ENCODE measurements around the gene TNFRSF18. TPM values are rescaled to one million over a fixed set of nuclear protein-coding genes. Genes with fewer than 3 reads are reported as not detected.
"Not testable (repeated sequence)": the region's sequence is repeated elsewhere in the genome, so short reads cannot be mapped to it uniquely, and the experiment has no call there.

Gene TNFRSF18
- total RNA-seq, 3 donors from 2014 or later = 1.6 to 2.2 (median 2.2) TPM

DNA sequence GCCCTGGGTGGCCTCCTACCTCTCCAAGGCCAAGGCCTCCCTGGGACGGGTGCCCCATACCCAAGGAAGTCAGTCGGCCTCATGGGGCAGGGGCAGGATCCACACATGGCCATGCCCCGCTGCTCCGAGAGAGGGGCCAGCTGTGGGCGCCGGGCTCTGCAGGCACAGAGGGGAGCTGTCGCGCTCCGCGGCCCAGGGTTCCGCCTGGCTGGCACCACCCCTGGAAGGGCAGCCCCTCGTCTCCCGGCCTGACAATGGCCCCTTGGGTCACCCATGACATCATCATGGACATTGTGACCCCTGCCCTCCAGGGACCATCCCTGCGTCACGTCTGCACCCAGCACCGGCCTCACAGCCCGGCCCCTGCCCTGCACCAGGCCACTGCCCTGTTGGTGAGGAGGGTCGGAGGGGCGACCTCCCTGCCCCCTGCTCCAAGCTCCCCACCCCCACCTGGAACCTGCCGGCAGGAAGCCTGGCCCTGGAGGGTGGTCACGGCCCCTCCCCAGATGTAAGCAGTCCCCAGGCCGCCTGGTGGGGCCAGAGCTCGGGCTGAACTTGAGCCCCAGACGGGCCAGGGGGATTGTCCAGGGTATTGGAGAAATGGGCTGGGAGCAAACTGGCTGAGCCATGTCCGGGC is 26.9 kb downstream of the TNFRSF18 start:
- Histone ChIP-seq H3K4me1 (ENCODE audit: low read depth) (no peaks in the 10 kb centered on the region), H3K4me3 (no peak overlapping the region), H3K9me3 (no peaks in the 10 kb centered on the region), H3K36me3 (ENCODE audit: low read depth) (no peaks in the 10 kb centered on the region)
- intact Hi-C loops (cut with DNase I, micrococcal nuclease) = no loop called here
- peak in 2 of 3 donors; percentile 22 to 40 for DNase-seq
- TF ChIP-seq, protein P1, sequence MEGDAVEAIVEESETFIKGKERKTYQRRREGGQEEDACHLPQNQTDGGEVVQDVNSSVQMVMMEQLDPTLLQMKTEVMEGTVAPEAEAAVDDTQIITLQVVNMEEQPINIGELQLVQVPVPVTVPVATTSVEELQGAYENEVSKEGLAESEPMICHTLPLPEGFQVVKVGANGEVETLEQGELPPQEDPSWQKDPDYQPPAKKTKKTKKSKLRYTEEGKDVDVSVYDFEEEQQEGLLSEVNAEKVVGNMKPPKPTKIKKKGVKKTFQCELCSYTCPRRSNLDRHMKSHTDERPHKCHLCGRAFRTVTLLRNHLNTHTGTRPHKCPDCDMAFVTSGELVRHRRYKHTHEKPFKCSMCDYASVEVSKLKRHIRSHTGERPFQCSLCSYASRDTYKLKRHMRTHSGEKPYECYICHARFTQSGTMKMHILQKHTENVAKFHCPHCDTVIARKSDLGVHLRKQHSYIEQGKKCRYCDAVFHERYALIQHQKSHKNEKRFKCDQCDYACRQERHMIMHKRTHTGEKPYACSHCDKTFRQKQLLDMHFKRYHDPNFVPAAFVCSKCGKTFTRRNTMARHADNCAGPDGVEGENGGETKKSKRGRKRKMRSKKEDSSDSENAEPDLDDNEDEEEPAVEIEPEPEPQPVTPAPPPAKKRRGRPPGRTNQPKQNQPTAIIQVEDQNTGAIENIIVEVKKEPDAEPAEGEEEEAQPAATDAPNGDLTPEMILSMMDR (IDR thresholded peaks at IDR 0.05) = no peak
- no peak for ATAC-seq

DNA sequence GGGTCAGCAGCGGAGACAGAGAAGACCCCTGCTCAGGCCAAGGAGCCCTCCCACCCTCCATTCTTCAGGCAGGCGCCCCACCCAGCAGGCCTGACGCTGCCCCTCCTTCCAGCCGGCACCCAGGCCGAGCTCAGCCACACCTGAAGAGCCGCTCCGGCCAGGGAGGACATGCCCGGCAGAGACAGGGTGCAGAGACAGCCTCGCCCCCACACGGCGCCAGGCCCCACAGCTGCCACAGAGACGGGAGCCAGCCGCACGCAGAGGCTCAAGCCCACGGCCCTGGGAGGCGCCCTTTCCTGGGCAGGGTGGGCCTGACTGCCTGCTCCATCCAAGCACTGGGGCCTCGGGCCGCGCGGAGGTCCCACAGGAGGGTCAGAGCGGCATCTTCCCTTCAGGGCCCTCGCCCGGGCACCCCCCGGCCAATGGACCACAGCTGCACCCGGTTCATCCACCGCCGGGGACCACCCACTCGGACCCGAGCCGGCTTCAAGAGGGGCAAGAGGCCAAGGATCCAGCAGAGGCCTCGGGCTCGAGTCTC is 27.5 kb downstream of the TNFRSF18 start:
- H3K36me3 ChIP-seq (ENCODE audit: low read depth) = no peaks in the 10 kb centered on the region
- no peak overlapping the region for H3K4me3 ChIP-seq
- TF ChIP-seq, protein P1 (IDR thresholded peaks at IDR 0.05) = no peak
- ATAC-seq (no peak), DNase-seq (peak in 2 of 3 donors; percentile 19 to 44)
- no peaks in the 10 kb centered on the region for H3K9me3 ChIP-seq
- intact Hi-C loops (cut with DNase I, micrococcal nuclease) = no loop called here
- H3K4me1 ChIP-seq (ENCODE audit: low read depth) = no peaks in the 10 kb centered on the region

DNA sequence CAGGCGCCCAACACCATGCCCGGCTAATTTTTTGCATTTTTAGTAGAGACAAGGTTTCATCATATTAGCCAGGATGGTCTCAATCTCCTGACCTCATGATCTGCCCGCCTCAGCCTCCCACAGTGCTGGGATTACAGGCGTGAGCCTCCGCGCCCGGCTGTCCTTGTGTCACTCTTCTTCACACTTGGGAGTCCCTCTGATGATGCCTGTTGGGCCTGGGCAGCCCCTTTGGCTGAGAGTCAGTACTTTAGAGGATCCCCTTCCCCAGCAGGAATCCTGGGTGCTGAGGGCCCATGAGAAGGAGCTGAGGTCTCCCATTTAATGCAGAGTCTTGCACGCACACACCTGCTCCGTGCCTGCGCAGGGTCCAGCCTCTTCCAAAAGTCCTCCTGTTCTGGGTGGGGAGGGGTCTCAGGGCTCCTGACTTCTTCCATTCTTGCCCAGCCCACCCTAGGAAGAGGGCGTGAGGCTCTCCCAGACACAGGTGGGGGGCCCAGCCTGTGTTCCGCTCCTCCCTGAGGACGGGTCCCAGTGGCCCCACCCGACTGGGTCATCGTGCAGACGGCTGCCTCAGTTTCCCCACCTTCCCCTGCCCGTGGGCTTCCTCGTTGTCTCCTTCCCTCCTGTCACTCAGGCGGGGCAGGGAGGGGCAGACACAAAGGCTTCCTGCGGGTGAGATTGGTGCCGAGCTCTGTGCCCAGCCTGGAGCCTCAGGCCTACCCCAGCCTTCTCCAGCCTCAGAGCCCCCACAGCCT is 28.8 kb downstream of the TNFRSF18 start:
- ATAC-seq (no peak), DNase-seq (peak in 2 of 3 donors; percentile 16 to 41)
- intact Hi-C loops (cut with DNase I, micrococcal nuclease) = no loop called here
- TF ChIP-seq, protein P1 (IDR thresholded peaks at IDR 0.05) = no peak
- Histone ChIP-seq H3K36me3 (ENCODE audit: low read depth) (no peaks in the 10 kb centered on the region), H3K4me3 (no peak overlapping the region), H3K9me3 (no peaks in the 10 kb centered on the region), H3K4me1 (ENCODE audit: low read depth) (no peaks in the 10 kb centered on the region)

DNA sequence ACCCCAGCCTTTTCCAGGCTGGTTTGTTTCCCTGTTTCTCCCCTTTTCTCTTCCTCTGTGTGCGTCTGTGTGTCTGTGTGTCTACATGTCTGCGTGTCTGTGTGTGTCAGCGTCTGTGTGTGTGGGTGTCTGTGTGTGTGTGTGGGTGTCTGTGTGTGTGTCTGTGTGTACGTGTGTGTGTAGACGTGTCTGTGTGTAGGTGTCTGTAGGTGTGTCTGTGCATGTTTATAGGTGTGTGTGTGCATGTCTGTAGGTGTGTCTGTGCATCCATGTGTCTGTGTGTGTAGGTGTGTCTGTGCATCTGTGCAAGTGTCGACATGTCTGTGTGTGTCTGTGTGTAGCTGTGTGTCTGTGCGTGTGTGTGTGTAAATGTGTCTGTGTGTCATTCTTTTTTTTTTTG is 29.5 kb downstream of the TNFRSF18 start:
- no peak for ATAC-seq
- peak in 1 of 3 donors; percentile 2 for DNase-seq
- intact Hi-C loops (cut with DNase I, micrococcal nuclease) = no loop called here
- Histone ChIP-seq H3K36me3 (ENCODE audit: low read depth) (no peaks in the 10 kb centered on the region), H3K4me3 (no peak overlapping the region), H3K4me1 (ENCODE audit: low read depth) (no peaks in the 10 kb centered on the region), H3K9me3 (no peaks in the 10 kb centered on the region)
- TF ChIP-seq, protein P1 (IDR thresholded peaks at IDR 0.05) = no peak

DNA sequence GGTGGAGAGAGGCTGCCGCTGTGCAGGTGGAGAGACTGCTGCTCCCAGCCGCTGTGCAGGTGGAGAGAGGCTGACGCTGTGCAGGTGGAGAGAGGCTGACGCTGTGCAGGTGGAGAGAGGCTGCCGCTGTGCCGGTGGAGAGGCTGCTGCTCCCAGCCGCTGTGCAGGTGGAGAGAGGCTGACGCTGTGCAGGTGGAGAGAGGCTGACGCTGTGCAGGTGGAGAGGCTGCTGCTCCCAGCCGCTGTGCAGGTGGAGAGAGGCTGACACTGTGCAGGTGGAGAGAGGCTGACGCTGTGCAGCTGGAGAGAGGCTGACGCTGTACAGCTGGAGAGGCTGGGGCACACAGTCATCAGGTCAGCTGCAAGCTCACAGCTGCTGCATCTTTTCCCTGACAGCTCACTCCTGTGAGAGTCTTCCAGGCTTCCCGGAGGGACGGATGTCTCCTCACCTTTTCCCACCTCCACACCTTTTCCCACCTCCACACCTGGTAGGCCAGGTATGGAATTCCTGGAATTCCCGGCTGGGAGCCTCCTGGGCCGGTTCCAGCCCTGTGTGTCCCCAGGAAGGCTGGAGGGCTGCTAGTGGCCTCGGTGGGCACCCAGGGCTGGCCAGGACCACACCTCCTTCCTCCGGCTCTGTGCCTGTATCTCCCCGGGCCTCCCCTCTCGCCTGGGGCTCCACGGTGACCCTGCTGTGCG is 30.2 kb downstream of the TNFRSF18 start:
- H3K4me1 ChIP-seq (ENCODE audit: low read depth); H3K9me3 ChIP-seq; ATAC-seq; H3K4me3 ChIP-seq; H3K36me3 ChIP-seq (ENCODE audit: low read depth); intact Hi-C loops (cut with DNase I, micrococcal nuclease): not testable (repeated sequence)
- DNase-seq = peak in 2 of 3 donors; percentile 26 to 34
